ENCODE data around the gene INPP4A. TPM values are rescaled to one million over a fixed set of nuclear protein-coding genes. Genes with fewer than 3 reads are reported as not detected.

Gene INPP4A
- total RNA-seq, 1 donor from 2014 or later = 40.7 TPM

DNA sequence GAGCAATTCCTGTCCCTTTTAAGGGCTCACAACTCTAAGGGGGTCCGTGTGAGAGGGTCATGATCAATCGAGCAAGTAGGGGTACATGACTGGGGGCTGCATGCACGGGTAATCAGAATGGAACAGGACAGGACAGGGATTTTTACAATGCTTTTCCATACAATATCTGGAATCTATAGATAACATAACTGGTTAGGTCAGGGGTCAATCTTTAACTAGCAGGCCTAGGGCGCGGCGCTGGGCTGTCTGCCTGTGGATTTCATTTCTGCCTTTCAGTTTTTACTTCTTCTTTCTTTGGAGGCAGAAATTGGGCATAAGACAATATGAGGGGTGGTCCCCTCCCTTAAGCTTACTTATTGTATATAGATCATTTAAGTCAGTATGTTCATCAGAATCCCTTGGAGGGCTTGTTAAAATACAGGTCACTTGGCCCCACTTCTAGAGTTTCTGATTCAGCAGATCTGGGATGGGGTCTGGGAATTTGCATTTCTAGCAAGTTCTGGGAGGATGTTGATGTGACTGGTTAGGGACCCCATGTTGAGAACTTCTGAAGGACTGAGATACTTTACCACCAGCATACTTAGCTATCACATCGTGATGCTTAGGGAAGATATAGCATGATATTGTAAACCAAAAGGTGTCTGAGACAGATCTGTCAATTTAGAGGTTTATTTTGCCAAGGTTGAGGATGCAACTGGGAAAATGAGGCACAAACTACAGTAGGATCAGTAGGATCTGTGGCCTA lies 2.8 kb upstream of the INPP4A start:
- Mint-ChIP-seq H3K36me3 (no peaks in the 10 kb centered on the region), H3K27me3 (ENCODE audit: low read depth) (no peaks in the 10 kb centered on the region), H3K9me3 (peaks cover 21% of the 10 kb centered on the region), H3K4me1 (peaks cover 19% of the 10 kb centered on the region), H3K27ac (no peak overlapping the region), H3K4me3 (no peak overlapping the region)
- no peak for DNase-seq (ENCODE audit: low spot score in 2 of 2, unreplicated experiment in 2 of 2)
- TF ChIP-seq, protein P1, sequence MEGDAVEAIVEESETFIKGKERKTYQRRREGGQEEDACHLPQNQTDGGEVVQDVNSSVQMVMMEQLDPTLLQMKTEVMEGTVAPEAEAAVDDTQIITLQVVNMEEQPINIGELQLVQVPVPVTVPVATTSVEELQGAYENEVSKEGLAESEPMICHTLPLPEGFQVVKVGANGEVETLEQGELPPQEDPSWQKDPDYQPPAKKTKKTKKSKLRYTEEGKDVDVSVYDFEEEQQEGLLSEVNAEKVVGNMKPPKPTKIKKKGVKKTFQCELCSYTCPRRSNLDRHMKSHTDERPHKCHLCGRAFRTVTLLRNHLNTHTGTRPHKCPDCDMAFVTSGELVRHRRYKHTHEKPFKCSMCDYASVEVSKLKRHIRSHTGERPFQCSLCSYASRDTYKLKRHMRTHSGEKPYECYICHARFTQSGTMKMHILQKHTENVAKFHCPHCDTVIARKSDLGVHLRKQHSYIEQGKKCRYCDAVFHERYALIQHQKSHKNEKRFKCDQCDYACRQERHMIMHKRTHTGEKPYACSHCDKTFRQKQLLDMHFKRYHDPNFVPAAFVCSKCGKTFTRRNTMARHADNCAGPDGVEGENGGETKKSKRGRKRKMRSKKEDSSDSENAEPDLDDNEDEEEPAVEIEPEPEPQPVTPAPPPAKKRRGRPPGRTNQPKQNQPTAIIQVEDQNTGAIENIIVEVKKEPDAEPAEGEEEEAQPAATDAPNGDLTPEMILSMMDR (IDR thresholded peaks at IDR 0.05; ENCODE audit: unreplicated experiment) = no peak

DNA sequence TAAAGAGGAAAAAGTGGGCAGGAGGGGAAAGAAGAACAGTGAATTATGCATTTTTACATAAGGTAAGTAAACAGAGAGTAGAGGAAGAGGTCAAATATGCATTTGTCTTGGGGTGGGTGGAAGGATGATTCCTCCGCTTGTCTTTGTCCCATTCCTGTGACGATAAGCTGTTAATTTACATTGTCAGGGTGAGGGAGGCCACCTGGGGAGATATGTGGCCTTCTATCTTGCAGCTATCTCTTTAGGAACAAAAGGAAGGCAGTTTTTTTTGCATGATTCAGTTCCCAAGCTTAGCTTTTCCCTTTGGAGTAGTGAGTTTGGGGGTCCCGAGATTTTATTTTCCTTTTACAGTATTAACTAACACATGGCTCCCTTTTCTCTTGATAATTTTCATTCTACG lies 2.2 kb upstream of the INPP4A start:
- H3K4me1 Mint-ChIP-seq = peaks cover 20% of the 10 kb centered on the region
- TF ChIP-seq, protein P1 (IDR thresholded peaks at IDR 0.05; ENCODE audit: unreplicated experiment) = no peak
- no peak overlapping the region for H3K27ac Mint-ChIP-seq
- no peak overlapping the region for H3K4me3 Mint-ChIP-seq
- no peaks in the 10 kb centered on the region for H3K27me3 Mint-ChIP-seq (ENCODE audit: low read depth)
- no peak for DNase-seq (ENCODE audit: low spot score in 2 of 2, unreplicated experiment in 2 of 2)
- no peaks in the 10 kb centered on the region for H3K36me3 Mint-ChIP-seq
- peaks cover 17% of the 10 kb centered on the region for H3K9me3 Mint-ChIP-seq

DNA sequence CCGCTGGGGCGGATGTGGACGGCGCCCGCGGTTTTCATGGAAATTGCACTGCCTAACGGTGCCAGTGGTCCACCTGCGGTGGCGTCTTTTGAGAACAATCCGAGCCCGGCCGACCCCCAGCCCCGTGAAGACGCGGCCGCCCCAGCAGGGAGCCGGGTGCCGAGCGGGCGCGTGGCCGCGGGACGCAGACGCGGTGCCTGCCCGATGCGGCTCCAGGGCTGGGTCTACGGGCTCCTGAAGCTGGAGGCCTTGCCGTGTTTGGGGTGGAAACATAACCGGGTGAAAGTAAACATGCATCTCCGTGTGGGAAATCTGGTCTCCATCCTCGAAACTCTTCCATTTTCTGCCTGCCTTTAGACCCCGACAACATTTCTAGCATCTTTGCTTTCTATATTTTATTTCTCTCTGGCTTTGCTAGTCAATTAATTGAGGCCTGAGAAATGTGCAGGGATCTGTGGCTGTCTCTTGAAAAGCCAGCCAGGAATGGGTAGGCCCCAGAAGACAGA lies 572 bp downstream of the INPP4A start:
- H3K27me3 Mint-ChIP-seq (ENCODE audit: low read depth) = no peaks in the 10 kb centered on the region
- no peaks in the 10 kb centered on the region for H3K9me3 Mint-ChIP-seq
- TF ChIP-seq, protein P1 (IDR thresholded peaks at IDR 0.05; ENCODE audit: unreplicated experiment) = no peak
- peak overlapping the region; percentile 90 for H3K27ac Mint-ChIP-seq
- peak overlapping the region; percentile 84 for H3K4me3 Mint-ChIP-seq
- H3K36me3 Mint-ChIP-seq = no peaks in the 10 kb centered on the region
- peak in 1 of 2 experiments; percentile 59 for DNase-seq (ENCODE audit: low spot score in 2 of 2, unreplicated experiment in 2 of 2)
- H3K4me1 Mint-ChIP-seq = peaks cover 23% of the 10 kb centered on the region

DNA sequence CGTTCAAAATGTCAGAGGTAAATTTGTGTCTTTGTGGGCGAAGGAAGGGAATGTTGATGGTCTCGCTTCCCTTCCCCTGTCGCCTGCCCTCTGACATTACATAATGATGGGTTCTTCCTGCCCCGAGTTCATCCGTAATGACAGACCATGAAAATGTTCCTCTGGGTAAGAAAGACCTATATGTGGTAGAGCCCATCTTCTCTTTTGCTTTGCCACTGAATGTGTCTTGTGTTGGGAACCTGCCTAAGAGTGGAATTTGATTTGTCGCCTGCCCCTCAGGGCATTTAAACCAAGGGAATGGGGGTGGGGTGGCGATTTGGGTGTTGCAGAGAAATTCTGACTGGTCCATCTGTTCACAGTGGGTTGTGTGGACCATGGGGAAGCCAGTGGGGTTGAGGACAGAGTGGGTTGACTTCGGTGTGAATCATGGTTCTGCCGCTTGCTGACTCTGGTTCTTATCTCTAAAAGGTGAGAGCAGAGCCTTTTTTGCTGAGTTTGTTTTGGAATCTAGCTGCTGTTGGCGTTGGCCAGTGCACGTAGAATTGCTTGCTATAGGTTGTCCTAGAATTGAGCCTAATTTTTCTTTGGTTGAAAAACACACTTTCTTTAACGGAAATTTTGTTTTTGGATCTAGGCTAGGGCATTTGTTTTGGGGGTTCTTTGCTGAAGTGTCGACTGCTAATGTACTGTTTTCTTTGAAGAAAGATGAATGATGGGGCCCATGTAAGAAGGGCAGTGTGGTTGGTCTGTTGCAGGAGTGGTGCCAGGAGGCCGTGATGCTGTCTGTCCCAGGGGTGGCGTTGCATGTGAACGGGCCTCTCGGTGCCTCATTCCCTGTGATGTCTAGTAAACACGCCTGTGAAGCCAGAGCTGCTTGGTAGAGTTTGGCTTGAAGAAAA lies 1.3 kb downstream of the INPP4A start:
- no peak for DNase-seq (ENCODE audit: low spot score in 2 of 2, unreplicated experiment in 2 of 2)
- peak overlapping the region; percentile 90 for H3K27ac Mint-ChIP-seq
- peak overlapping the region; percentile 84 for H3K4me3 Mint-ChIP-seq
- H3K9me3 Mint-ChIP-seq = no peaks in the 10 kb centered on the region
- no peaks in the 10 kb centered on the region for H3K27me3 Mint-ChIP-seq (ENCODE audit: low read depth)
- peaks cover 23% of the 10 kb centered on the region for H3K4me1 Mint-ChIP-seq
- no peaks in the 10 kb centered on the region for H3K36me3 Mint-ChIP-seq
- TF ChIP-seq, protein P1 (IDR thresholded peaks at IDR 0.05; ENCODE audit: unreplicated experiment) = no peak

DNA sequence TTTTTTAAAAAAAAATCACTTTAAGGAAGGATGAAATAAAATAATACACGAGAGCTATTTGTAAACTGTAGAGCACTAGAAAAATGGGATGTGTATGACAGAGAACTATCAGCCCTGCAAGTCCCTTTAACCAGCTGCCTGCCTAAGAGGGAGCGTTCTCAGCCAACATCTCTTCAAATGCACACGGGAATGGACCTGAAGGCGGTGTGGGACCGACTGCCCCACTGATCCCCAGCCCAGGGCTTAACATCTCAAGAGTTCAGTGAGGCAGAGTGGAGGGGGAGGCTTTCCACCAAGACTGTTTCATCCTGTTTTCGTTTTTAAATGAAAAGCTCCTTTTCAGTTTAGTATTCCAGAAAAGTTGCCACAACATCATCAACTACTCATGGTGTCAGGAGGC lies 2.2 kb downstream of the INPP4A start:
- Mint-ChIP-seq H3K27me3 (ENCODE audit: low read depth) (no peaks in the 10 kb centered on the region), H3K4me3 (no peak overlapping the region), H3K36me3 (no peaks in the 10 kb centered on the region), H3K27ac (no peak overlapping the region), H3K9me3 (no peaks in the 10 kb centered on the region), H3K4me1 (peaks cover 23% of the 10 kb centered on the region)
- DNase-seq (ENCODE audit: low spot score in 2 of 2, unreplicated experiment in 2 of 2) = no peak
- TF ChIP-seq, protein P1 (IDR thresholded peaks at IDR 0.05; ENCODE audit: unreplicated experiment) = no peak
